A673 (cell line): ENCODE data around the gene PROSER2.

Experiments
- CTCF ChIP-seq: fragments of 300-800, 200-600 bp; sonication (generic); conservative IDR thresholded peaks from 2 replicates; pipeline ENCODE4 v1.5.1; 2017; ENCODE audit warnings: low read depth, mild to moderate bottlenecking, antibody characterized with exemption, low read length, moderate library complexity, mixed read lengths
- EZH2 ChIP-seq: fragments of 200-600 bp; sonication (generic); IDR thresholded peaks from 2 replicates; pipeline ENCODE4 v1.6.1; 2017; ENCODE audit warnings: borderline replicate concordance, low read depth, mild to moderate bottlenecking, mixed read lengths, antibody characterized with exemption, low read length; ENCODE audit not compliant: poor library complexity, severe bottlenecking

- TF ChIP-seq CTCF (no peak), EZH2 (no peak)
Measured at GRCh38 chr10:11864727-11865126, 41.6 kb downstream of the PROSER2 start.
